Measurements from ENCODE around the gene ADGRL3. TPM values are rescaled to one million over a fixed set of nuclear protein-coding genes. Genes with fewer than 3 reads are reported as not detected.

The ADGRL3 gene
- total RNA-seq, 1 donor from 2014 or later, result 44.8 TPM

DNA sequence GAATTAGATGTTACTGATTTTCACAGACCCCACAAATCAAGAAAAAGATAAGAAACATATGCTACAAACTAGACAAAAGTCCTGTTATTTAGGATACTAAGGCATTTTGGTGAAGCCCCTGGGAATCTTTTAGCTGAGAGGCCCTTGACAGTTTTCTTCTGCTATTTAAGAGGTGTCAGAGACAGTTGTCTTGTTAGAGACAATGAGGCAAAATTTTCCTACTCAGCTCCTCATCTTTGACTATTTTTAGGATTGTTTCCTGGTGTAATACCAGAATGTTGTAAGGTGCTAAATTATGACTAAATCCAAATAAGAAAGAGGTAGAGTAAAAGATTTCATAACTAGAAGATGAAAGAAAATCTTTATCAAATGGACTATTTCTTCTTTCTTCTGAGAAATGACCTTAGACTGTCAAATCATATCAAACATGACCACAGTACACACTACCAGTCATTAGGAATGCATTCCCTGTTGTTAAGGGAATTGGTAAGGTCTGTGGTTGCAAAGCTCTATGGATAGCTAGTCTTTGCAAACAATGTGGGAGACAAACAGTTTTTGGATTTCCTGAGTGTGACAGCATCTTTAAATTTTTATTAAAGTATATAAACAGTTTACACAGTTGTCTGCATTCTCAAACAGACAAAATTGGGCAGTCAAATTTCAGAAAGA is 926.1 kb downstream of the ADGRL3 start:
- H3K36me3 Mint-ChIP-seq (ENCODE audit: low read depth, unreplicated experiment), result no peaks in the 10 kb centered on the region
- no peak for DNase-seq (ENCODE audit: low spot score)
- TF ChIP-seq, protein P1, sequence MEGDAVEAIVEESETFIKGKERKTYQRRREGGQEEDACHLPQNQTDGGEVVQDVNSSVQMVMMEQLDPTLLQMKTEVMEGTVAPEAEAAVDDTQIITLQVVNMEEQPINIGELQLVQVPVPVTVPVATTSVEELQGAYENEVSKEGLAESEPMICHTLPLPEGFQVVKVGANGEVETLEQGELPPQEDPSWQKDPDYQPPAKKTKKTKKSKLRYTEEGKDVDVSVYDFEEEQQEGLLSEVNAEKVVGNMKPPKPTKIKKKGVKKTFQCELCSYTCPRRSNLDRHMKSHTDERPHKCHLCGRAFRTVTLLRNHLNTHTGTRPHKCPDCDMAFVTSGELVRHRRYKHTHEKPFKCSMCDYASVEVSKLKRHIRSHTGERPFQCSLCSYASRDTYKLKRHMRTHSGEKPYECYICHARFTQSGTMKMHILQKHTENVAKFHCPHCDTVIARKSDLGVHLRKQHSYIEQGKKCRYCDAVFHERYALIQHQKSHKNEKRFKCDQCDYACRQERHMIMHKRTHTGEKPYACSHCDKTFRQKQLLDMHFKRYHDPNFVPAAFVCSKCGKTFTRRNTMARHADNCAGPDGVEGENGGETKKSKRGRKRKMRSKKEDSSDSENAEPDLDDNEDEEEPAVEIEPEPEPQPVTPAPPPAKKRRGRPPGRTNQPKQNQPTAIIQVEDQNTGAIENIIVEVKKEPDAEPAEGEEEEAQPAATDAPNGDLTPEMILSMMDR (IDR thresholded peaks at IDR 0.05; ENCODE audit: unreplicated experiment), result no peak
- H3K27ac Mint-ChIP-seq (ENCODE audit: unreplicated experiment), result no peak overlapping the region
- no peaks in the 10 kb centered on the region for H3K9me3 Mint-ChIP-seq (ENCODE audit: unreplicated experiment)
- peaks cover 3% of the 10 kb centered on the region for H3K27me3 Mint-ChIP-seq (ENCODE audit: unreplicated experiment)
- no peak overlapping the region for H3K4me3 Mint-ChIP-seq (ENCODE audit: unreplicated experiment)
- no peaks in the 10 kb centered on the region for H3K4me1 Mint-ChIP-seq (ENCODE audit: unreplicated experiment)

Data from endothelial cell (in vitro differentiated cells).